B cell (primary cell): ENCODE measurements around the gene ZC3H12C. TPM values are rescaled to one million over a fixed set of nuclear protein-coding genes. Genes with fewer than 3 reads are reported as not detected.

Experiments
- ATAC-seq: fragments of 200-7000 bp; cut with Tn5 transposase; one replicate; pipeline ENCODE4 v1.10.0; 2021; ENCODE audit warnings: low read depth, mild to moderate bottlenecking, moderate number of reproducible peaks, moderate library complexity
- CTCF ChIA-PET: fragments of 350-600 bp; sonication (Branson Sonifier 250); formaldehyde crosslinking; loops from one replicate; lab custom pipeline; 2021; ENCODE audit warnings: antibody characterized with exemption, inconsistent platforms; lab: Charles Lee
- POLR2A ChIA-PET: fragments of 350-600 bp; sonication (Branson Sonifier 250); formaldehyde crosslinking; loops from one replicate; lab custom pipeline; 2021; ENCODE audit warnings: antibody characterized with exemption; lab: Charles Lee
- DNase-seq: peaks from one replicate; pipeline ENCODE4 v3.0.0; 2013
- H2AFZ ChIP-seq: 2 replicates; pipeline ENCODE4 v1.6.1; 2012; ENCODE audit warnings: mild to moderate bottlenecking, low read depth, low read length; ENCODE audit not compliant: insufficient read depth, poor library complexity, severe bottlenecking
- H3K27ac ChIP-seq, 2 donors: 1 replicate in 1 of 2; 2 replicates in 1 of 2; pipeline ENCODE4 v1.5.1; 2012 to 2013; ENCODE audit warnings: low read length in 2 of 2, mild to moderate bottlenecking in 2 of 2, moderate library complexity in 1 of 2
- H3K27me3 ChIP-seq, 4 experiments: fragments of 200-600 bp in 1 of 4; sonication (generic) in 1 of 4; replicated peaks in 1 of 4; 1 replicate in 2 of 4; 2 replicates in 2 of 4; pipeline versions ENCODE4 v1.6.1 to v1.7.0; 2013 to 2016; ENCODE audit warnings: low read length in 3 of 4, mild to moderate bottlenecking in 2 of 4, mixed read lengths in 1 of 4, moderate library complexity in 1 of 4; ENCODE audit not compliant: insufficient read depth in 4 of 4, control insufficient read depth in 3 of 4; ENCODE audit errors: control extremely low read depth in 1 of 4
- H3K36me3 ChIP-seq, 2 experiments: replicated peaks in 1 of 2; 1 replicate in 1 of 2; 2 replicates in 1 of 2; pipeline versions ENCODE4 v1.6.1 to v1.7.1; 2013; ENCODE audit warnings: low read length in 1 of 2; ENCODE audit not compliant: insufficient read depth in 2 of 2, control insufficient read depth in 1 of 2; ENCODE audit errors: control extremely low read depth in 1 of 2, extremely low read depth in 1 of 2
- H3K4me1 ChIP-seq, 2 donors: fragments of 200-600 bp in 1 of 2; sonication (generic) in 1 of 2; 1 replicate in 1 of 2; 2 replicates in 1 of 2; pipeline versions ENCODE4 v1.5.1 to v1.6.1; 2013 to 2017; ENCODE audit warnings: low read length in 2 of 2; ENCODE audit not compliant: control insufficient read depth in 2 of 2, insufficient read depth in 2 of 2
- H3K4me2 ChIP-seq: replicated peaks from 2 replicates; pipeline ENCODE3; 2012; ENCODE audit warnings: mild to moderate bottlenecking, low read depth, low read length; ENCODE audit not compliant: poor library complexity, severe bottlenecking
- H3K4me3 ChIP-seq, 5 experiments: fragments of 200-600 bp in 1 of 5; sonication (generic) in 1 of 5; 1 replicate in 3 of 5; 2 replicates in 2 of 5; pipeline versions ENCODE4 v1.5.1 to v1.7.0; 2011 to 2016; ENCODE audit warnings: low read length in 4 of 5, mild to moderate bottlenecking in 4 of 5, low read depth in 2 of 5, control low read depth in 1 of 5, moderate library complexity in 1 of 5; ENCODE audit not compliant: insufficient read depth in 1 of 5; ENCODE audit errors: control extremely low read depth in 1 of 5, extremely low read depth in 1 of 5
- H3K79me2 ChIP-seq: fragments of 200-600 bp; sonication (generic); one replicate; pipeline ENCODE4 v1.6.0; 2016; ENCODE audit warnings: low read length; ENCODE audit not compliant: control insufficient read depth, insufficient read depth
- H3K9ac ChIP-seq: fragments of 200-600 bp; sonication (generic); 2 replicates; pipeline ENCODE4 v1.6.1; 2017; ENCODE audit warnings: mild to moderate bottlenecking, low read length, moderate library complexity
- H3K9me3 ChIP-seq, 3 donors: one replicate each; pipeline versions ENCODE4 v1.6.1 to v1.7.1; 2013; ENCODE audit warnings: low read length in 2 of 3; ENCODE audit not compliant: control insufficient read depth in 2 of 3, insufficient read depth in 1 of 3; ENCODE audit errors: control extremely low read depth in 1 of 3
- H4K20me1 ChIP-seq: 2 replicates; pipeline ENCODE4 v1.6.0; 2012; ENCODE audit warnings: mild to moderate bottlenecking, low read length; ENCODE audit not compliant: insufficient read depth, control insufficient read depth, poor library complexity, severe bottlenecking
- H3K27ac Mint-ChIP-seq: one replicate; pipeline ENCODE4 v1.8.0; 2021; ENCODE audit warnings: mixed read lengths
- H3K27me3 Mint-ChIP-seq: one replicate; pipeline ENCODE4 v1.8.0; 2021; ENCODE audit warnings: mixed read lengths
- H3K4me1 Mint-ChIP-seq: one replicate; pipeline ENCODE4 v1.8.0; 2021; ENCODE audit warnings: mixed read lengths
- H3K4me3 Mint-ChIP-seq: one replicate; pipeline ENCODE4 v1.8.0; 2021; ENCODE audit warnings: mixed read lengths
- H3K9me3 Mint-ChIP-seq: one replicate; pipeline ENCODE4 v1.8.0; 2022; ENCODE audit warnings: mixed read lengths; ENCODE audit not compliant: insufficient read depth
- CTCF ChIP-seq: fragments of 200-600 bp; IDR thresholded peaks from one replicate; pipeline ENCODE4 v1.8.0; 2022; ENCODE audit warnings: antibody characterized with exemption, mild to moderate bottlenecking
- EZH2 ChIP-seq: IDR thresholded peaks from 2 replicates; pipeline ENCODE4 v1.6.1; 2012; ENCODE audit warnings: borderline replicate concordance, low read depth, mild to moderate bottlenecking, moderate library complexity, low read length; ENCODE audit not compliant: insufficient read depth, poor library complexity, severe bottlenecking
- WGBS: methylation state at CpG from one replicate; pipeline ENCODE4 v1.1.5; 2013; ENCODE audit warnings: missing lambda C conversion rate; ENCODE audit not compliant: insufficient coverage; 5-methylcytosine and 5-hydroxymethylcytosine counted together
- intact Hi-C: fragments of 100-400 bp; cut with micrococcal nuclease; formaldehyde crosslinking; loops from one replicate; pipeline ENCODE4 v1.10.0; 2022
- polyA plus RNA-seq: library from polyadenylated mRNA; depleted of rRNA; stranded (reverse); fragments of >200 nt; gene quantifications from 2 replicates; pipeline ENCODE4 v1.2.3, GENCODE V29; 2012
- total RNA-seq, 2 donors: library from RNA; stranded (reverse); fragments of 120-200 nt in 1 of 2; gene quantifications; 1 replicate in 1 of 2; 2 replicates in 1 of 2; pipeline versions ENCODE4 v1.2.3 to v1.2.4, GENCODE V29; 2013 to 2022

Gene ZC3H12C
- total and polyA plus RNA-seq, 2 donors (not counting 1 experiment from before 2014, with no cell fraction given): 0.01 to 0.10 TPM

- H3K4me1 Mint-ChIP-seq: peaks cover 12% of the 10 kb centered on the region
- ATAC-seq (no peak), DNase-seq (no peak)
- no peak overlapping the region for H3K27ac Mint-ChIP-seq
- Histone ChIP-seq H3K79me2 (no peaks in the 10 kb centered on the region), H3K4me1 (peaks cover 12 to 13% of the 10 kb centered on the region in 2 donors), H3K4me3 (no peak overlapping the region), H3K27ac (no peak overlapping the region), H3K27me3 (peaks cover 0 to 49% (median 40%) of the 10 kb centered on the region in 4 experiments), H3K9ac (no peak overlapping the region), H3K36me3 (no peaks in the 10 kb centered on the region), H3K4me2 (no peak overlapping the region), H4K20me1 (no peaks in the 10 kb centered on the region), H2AFZ (no peak overlapping the region), H3K9me3 (peaks cover 0 to 9% (median 0%) of the 10 kb centered on the region in 3 donors)
- intact Hi-C loops: no loop called here
- no peak overlapping the region for H3K4me3 Mint-ChIP-seq
- WGBS: 64% methylated on average over 4 of the region's 5 CpGs
- no peaks in the 10 kb centered on the region for H3K9me3 Mint-ChIP-seq
- H3K27me3 Mint-ChIP-seq: peaks cover 32% of the 10 kb centered on the region
- TF ChIP-seq CTCF: no peak
- no peak for TF ChIP-seq EZH2
- POLR2A ChIA-PET: no interaction called here
- CTCF ChIA-PET: no interaction called here
Measured at GRCh38 chr11:110089617-110090282, 3.4 kb upstream of the ZC3H12C start.

- peaks cover 0 to 9% (median 0%) of the 10 kb centered on the region in 3 donors for H3K9me3 ChIP-seq
- no peak overlapping the region for H3K9ac ChIP-seq
- H3K79me2 ChIP-seq: no peaks in the 10 kb centered on the region
- Mint-ChIP-seq H3K4me1 (peaks cover 12% of the 10 kb centered on the region), H3K27ac (no peak overlapping the region), H3K27me3 (peaks cover 35% of the 10 kb centered on the region), H3K4me3 (no peak overlapping the region), H3K9me3 (no peaks in the 10 kb centered on the region)
- peaks cover 0 to 53% (median 44%) of the 10 kb centered on the region in 4 experiments for H3K27me3 ChIP-seq
- TF ChIP-seq EZH2 (no peak), CTCF (no peak)
- no peak for DNase-seq
- H3K36me3 ChIP-seq: no peaks in the 10 kb centered on the region
- intact Hi-C loops: no loop called here
- 81% methylated on average over 4 of the region's 6 CpGs for whole genome bisulfite sequencing
- H4K20me1 ChIP-seq: no peaks in the 10 kb centered on the region
- no peak overlapping the region for H2AFZ ChIP-seq
- ChIA-PET CTCF (no interaction called here), POLR2A (no interaction called here)
- H3K4me1 ChIP-seq: peaks cover 12 to 13% of the 10 kb centered on the region in 2 donors
- H3K4me3 ChIP-seq: no peak overlapping the region
- no peak overlapping the region for H3K27ac ChIP-seq
- H3K4me2 ChIP-seq: no peak overlapping the region
- ATAC-seq: no peak
Measured at GRCh38 chr11:110090466-110091026, 2.6 kb upstream of the ZC3H12C start.
